Calu3 (cell line): ENCODE results near the gene ACTL7B. TPM values are rescaled to one million over a fixed set of nuclear protein-coding genes. Genes with fewer than 3 reads are reported as not detected.

Experiments
- BruUV-seq: library from RNA; stranded (reverse); fragments of 400-500 nt; replicated peaks from 2 replicates; lab custom pipeline; 2021; lab: Mats Ljungman, UMichigan
- CTCF ChIA-PET: fragments of 300-600 bp; sonication (Branson Sonifier 250); formaldehyde crosslinking; loops from one replicate; lab custom pipeline; 2022; ENCODE audit warnings: antibody characterized with exemption; lab: Charles Lee
- DNase-seq: peaks from one replicate; pipeline ENCODE4 v3.0.0; 2022
- H3K27ac Mint-ChIP-seq: one replicate; pipeline ENCODE4 v1.8.0; 2022; ENCODE audit warnings: mixed read lengths; ENCODE audit not compliant: unreplicated experiment
- H3K27me3 Mint-ChIP-seq: one replicate; pipeline ENCODE4 v1.8.0; 2022; ENCODE audit warnings: mixed read lengths; ENCODE audit not compliant: unreplicated experiment
- H3K36me3 Mint-ChIP-seq: one replicate; pipeline ENCODE4 v1.8.0; 2022; ENCODE audit warnings: mild to moderate bottlenecking, moderate library complexity, mixed read lengths; ENCODE audit not compliant: insufficient read depth, unreplicated experiment
- H3K4me1 Mint-ChIP-seq: one replicate; pipeline ENCODE4 v1.8.0; 2022; ENCODE audit warnings: mild to moderate bottlenecking, low read depth, mixed read lengths; ENCODE audit not compliant: unreplicated experiment
- H3K4me3 Mint-ChIP-seq: one replicate; pipeline ENCODE4 v1.8.0; 2022; ENCODE audit warnings: mild to moderate bottlenecking, low read depth, moderate library complexity, mixed read lengths; ENCODE audit not compliant: unreplicated experiment
- H3K9me3 Mint-ChIP-seq: one replicate; pipeline ENCODE4 v1.8.0; 2022; ENCODE audit warnings: low read depth, mixed read lengths; ENCODE audit not compliant: unreplicated experiment
- CTCF ChIP-seq: fragments of 200-600 bp; IDR thresholded peaks from one replicate; pipeline ENCODE4 v1.8.0; 2022; ENCODE audit warnings: antibody characterized with exemption; ENCODE audit not compliant: unreplicated experiment
- intact Hi-C: fragments of 100-400 bp; cut with micrococcal nuclease; formaldehyde crosslinking; loops from one replicate; pipeline ENCODE4 v1.10.0; 2022; ENCODE audit not compliant: unreplicated experiment
- total RNA-seq: library from RNA; stranded (reverse); gene quantifications from 2 replicates; pipeline ENCODE4 v1.2.3, GENCODE V29; 2022

The ACTL7B gene
- total RNA-seq, 1 experiment from 2014 or later = not detected

GRCh38 chr9:108838017-108838416 lies 17.8 kb downstream of the ACTL7B start:
- intact Hi-C loops = no loop called here
- CTCF ChIA-PET = no interaction called here
- no peak for TF ChIP-seq CTCF
- H3K4me3 Mint-ChIP-seq = no peak overlapping the region
- H3K36me3 Mint-ChIP-seq = no peaks in the 10 kb centered on the region
- H3K4me1 Mint-ChIP-seq = no peaks in the 10 kb centered on the region
- BruUV-seq = no TSS peak
- H3K27me3 Mint-ChIP-seq = no peaks in the 10 kb centered on the region
- no peaks in the 10 kb centered on the region for H3K9me3 Mint-ChIP-seq
- no peak for DNase-seq
- H3K27ac Mint-ChIP-seq = no peak overlapping the region

- H3K4me1 Mint-ChIP-seq = no peaks in the 10 kb centered on the region
- intact Hi-C loops = no loop called here
- H3K4me3 Mint-ChIP-seq = no peak overlapping the region
- no peaks in the 10 kb centered on the region for H3K9me3 Mint-ChIP-seq
- no peak overlapping the region for H3K27ac Mint-ChIP-seq
- H3K27me3 Mint-ChIP-seq = no peaks in the 10 kb centered on the region
- no peaks in the 10 kb centered on the region for H3K36me3 Mint-ChIP-seq
- TF ChIP-seq CTCF = no peak
- CTCF ChIA-PET = no interaction called here
- DNase-seq = no peak
- BruUV-seq = no TSS peak
These were observed 18.3 kb downstream of the ACTL7B start for GRCh38 chr9:108837530-108837929.

- CTCF ChIA-PET = no interaction called here
- Mint-ChIP-seq H3K4me3 (no peak overlapping the region), H3K27ac (no peak overlapping the region), H3K4me1 (no peaks in the 10 kb centered on the region), H3K9me3 (no peaks in the 10 kb centered on the region), H3K27me3 (no peaks in the 10 kb centered on the region), H3K36me3 (no peaks in the 10 kb centered on the region)
- intact Hi-C loops = no loop called here
- BruUV-seq = no TSS peak
- no peak for DNase-seq
- TF ChIP-seq CTCF = no peak
These were observed 19.0 kb downstream of the ACTL7B start for GRCh38 chr9:108836781-108837180.

GRCh38 chr9:108836319-108836718 lies 19.5 kb downstream of the ACTL7B start:
- Mint-ChIP-seq H3K9me3 (no peaks in the 10 kb centered on the region), H3K36me3 (no peaks in the 10 kb centered on the region), H3K4me1 (no peaks in the 10 kb centered on the region), H3K27ac (no peak overlapping the region), H3K27me3 (peaks cover under 1% of the 10 kb centered on the region), H3K4me3 (no peak overlapping the region)
- intact Hi-C loops = no loop called here
- DNase-seq = no peak
- TF ChIP-seq CTCF = no peak
- CTCF ChIA-PET = no interaction called here
- BruUV-seq = no TSS peak
